ENCODE results near the gene MAL. TPM values are rescaled to one million over a fixed set of nuclear protein-coding genes. Genes with fewer than 3 reads are reported as not detected.

The MAL gene
- total RNA-seq, 1 experiment from 2014 or later, result not detected

- TF ChIP-seq CTCF (IDR thresholded peaks at IDR 0.05; ENCODE audit: unreplicated experiment), result no peak
- H3K27ac Mint-ChIP-seq (ENCODE audit: unreplicated experiment), result peak overlapping the region; percentile 8
- CTCF ChIA-PET, result no interaction called here
- H3K27me3 Mint-ChIP-seq (ENCODE audit: unreplicated experiment), result peaks cover 40% of the 10 kb centered on the region
- no peak for DNase-seq
- H3K36me3 Mint-ChIP-seq (ENCODE audit: insufficient read depth, unreplicated experiment), result no peaks in the 10 kb centered on the region
- H3K9me3 Mint-ChIP-seq (ENCODE audit: low read depth, unreplicated experiment), result no peaks in the 10 kb centered on the region
- intact Hi-C loops (cut with micrococcal nuclease; ENCODE audit: unreplicated experiment), result loop anchor here (5.0 kb wide), 1 partner anchor 36 kb away; no protein-coding TSS in a partner anchor
- no peak overlapping the region for H3K4me3 Mint-ChIP-seq (ENCODE audit: low read depth, unreplicated experiment)
- BruUV-seq (replicated peaks), result no TSS peak
- H3K4me1 Mint-ChIP-seq (ENCODE audit: low read depth, unreplicated experiment), result peaks cover 15% of the 10 kb centered on the region
These were observed 33.0 kb downstream of the MAL start for GRCh38 chr2:95058466-95058988.

GRCh38 chr2:95058989-95059641 lies 33.6 kb downstream of the MAL start:
- no peak for TF ChIP-seq CTCF (IDR thresholded peaks at IDR 0.05; ENCODE audit: unreplicated experiment)
- Mint-ChIP-seq H3K36me3 (ENCODE audit: insufficient read depth, unreplicated experiment) (no peaks in the 10 kb centered on the region), H3K27ac (ENCODE audit: unreplicated experiment) (peak overlapping the region; percentile 8), H3K9me3 (ENCODE audit: low read depth, unreplicated experiment) (no peaks in the 10 kb centered on the region), H3K4me1 (ENCODE audit: low read depth, unreplicated experiment) (peaks cover 15% of the 10 kb centered on the region), H3K27me3 (ENCODE audit: unreplicated experiment) (peaks cover 34% of the 10 kb centered on the region), H3K4me3 (ENCODE audit: low read depth, unreplicated experiment) (no peak overlapping the region)
- CTCF ChIA-PET, result no interaction called here
- no TSS peak for BruUV-seq (replicated peaks)
- intact Hi-C loops (cut with micrococcal nuclease; ENCODE audit: unreplicated experiment), result loop anchor here (5.0 kb wide), 1 partner anchor 37 kb away; no protein-coding TSS in a partner anchor
- DNase-seq, result no peak

- Mint-ChIP-seq H3K4me1 (ENCODE audit: low read depth, unreplicated experiment) (peaks cover 15% of the 10 kb centered on the region), H3K27me3 (ENCODE audit: unreplicated experiment) (peaks cover 27% of the 10 kb centered on the region), H3K27ac (ENCODE audit: unreplicated experiment) (no peak overlapping the region), H3K4me3 (ENCODE audit: low read depth, unreplicated experiment) (no peak overlapping the region), H3K36me3 (ENCODE audit: insufficient read depth, unreplicated experiment) (no peaks in the 10 kb centered on the region), H3K9me3 (ENCODE audit: low read depth, unreplicated experiment) (no peaks in the 10 kb centered on the region)
- BruUV-seq (replicated peaks), result no TSS peak
- intact Hi-C loops (cut with micrococcal nuclease; ENCODE audit: unreplicated experiment), result loop anchor here (5.0 kb wide), 1 partner anchor 38 kb away; no protein-coding TSS in a partner anchor
- peak; percentile 29 for DNase-seq
- CTCF ChIA-PET, result no interaction called here
- no peak for TF ChIP-seq CTCF (IDR thresholded peaks at IDR 0.05; ENCODE audit: unreplicated experiment)
These were observed 34.3 kb downstream of the MAL start for GRCh38 chr2:95059656-95060370.

GRCh38 chr2:95060446-95061118 lies 35.1 kb downstream of the MAL start:
- no peak overlapping the region for H3K4me3 Mint-ChIP-seq (ENCODE audit: low read depth, unreplicated experiment)
- no peak overlapping the region for H3K27ac Mint-ChIP-seq (ENCODE audit: unreplicated experiment)
- no peak for DNase-seq
- CTCF ChIA-PET, result no interaction called here
- intact Hi-C loops (cut with micrococcal nuclease; ENCODE audit: unreplicated experiment), result no loop called here
- no peaks in the 10 kb centered on the region for H3K36me3 Mint-ChIP-seq (ENCODE audit: insufficient read depth, unreplicated experiment)
- peaks cover 15% of the 10 kb centered on the region for H3K4me1 Mint-ChIP-seq (ENCODE audit: low read depth, unreplicated experiment)
- no TSS peak for BruUV-seq (replicated peaks)
- no peaks in the 10 kb centered on the region for H3K9me3 Mint-ChIP-seq (ENCODE audit: low read depth, unreplicated experiment)
- TF ChIP-seq CTCF (IDR thresholded peaks at IDR 0.05; ENCODE audit: unreplicated experiment), result no peak
- peaks cover 21% of the 10 kb centered on the region for H3K27me3 Mint-ChIP-seq (ENCODE audit: unreplicated experiment)

Data from Calu3 (cell line).